GM21367 (cell line): ENCODE measurements around the gene DACH1.
"Not testable (repeated sequence)": the region's sequence is repeated elsewhere in the genome, so short reads cannot be mapped to it uniquely, and the experiment has no call there.

Experiments
- ATAC-seq: cut with Tn5 transposase; IDR thresholded peaks from one replicate; pipeline ENCODE4 v1.9.1; 2021; ENCODE audit not compliant: unreplicated experiment

The DACH1 gene

GRCh38 chr13:71867131-71867814 lies at the start of gene DACH1:
TSS of gene DACH1 (minus strand) at chr13:71867204.
- ATAC-seq: no peak

GRCh38 chr13:71913717-71914116 lies 46.7 kb upstream of the DACH1 start:
- ATAC-seq: no peak

- ATAC-seq: no peak
These were observed 45.5 kb upstream of the DACH1 start for GRCh38 chr13:71912524-71912923.

GRCh38 chr13:71906448-71906847 lies 39.4 kb upstream of the DACH1 start:
- ATAC-seq: no peak

- ATAC-seq: no peak
These were observed 35.7 kb upstream of the DACH1 start for GRCh38 chr13:71902676-71903075.

GRCh38 chr13:71893506-71893905 lies 26.5 kb upstream of the DACH1 start:
- not testable (repeated sequence) for ATAC-seq

GRCh38 chr13:71886880-71887279 lies 19.9 kb upstream of the DACH1 start:
- no peak for ATAC-seq

- no peak for ATAC-seq
These were observed 15.1 kb upstream of the DACH1 start for GRCh38 chr13:71882120-71882519.

GRCh38 chr13:71880753-71881541 lies 13.9 kb upstream of the DACH1 start:
- ATAC-seq: no peak

- no peak for ATAC-seq
These were observed 12.9 kb upstream of the DACH1 start for GRCh38 chr13:71879808-71880344.

- ATAC-seq: peak; percentile 91
These were observed 12.1 kb upstream of the DACH1 start for GRCh38 chr13:71879129-71879535.

GRCh38 chr13:71877256-71877653 lies 10.3 kb upstream of the DACH1 start:
- ATAC-seq: no peak

GRCh38 chr13:71876648-71877255 lies 9.7 kb upstream of the DACH1 start:
- no peak for ATAC-seq

- ATAC-seq: no peak
These were observed 8.8 kb upstream of the DACH1 start for GRCh38 chr13:71875823-71876222.

GRCh38 chr13:71874458-71874857 lies 7.5 kb upstream of the DACH1 start:
- no peak for ATAC-seq

- no peak for ATAC-seq
These were observed 6.6 kb upstream of the DACH1 start for GRCh38 chr13:71873418-71874247.

- no peak for ATAC-seq
These were observed 4.8 kb upstream of the DACH1 start for GRCh38 chr13:71871844-71872243.

GRCh38 chr13:71871176-71871754 lies 4.3 kb upstream of the DACH1 start:
- ATAC-seq: no peak

- ATAC-seq: no peak
These were observed 3.1 kb upstream of the DACH1 start for GRCh38 chr13:71870100-71870499.

- ATAC-seq: no peak
These were observed 2.3 kb upstream of the DACH1 start for GRCh38 chr13:71869274-71869673.
